Neural progenitor cell (in vitro differentiated cells): Measurements from ENCODE around the gene NPHP4. TPM values are rescaled to one million over a fixed set of nuclear protein-coding genes. Genes with fewer than 3 reads are reported as not detected.

Source experiments
- DNase-seq: peaks from one replicate; pipeline ENCODE4 v3.0.0-alpha.2; 2016; ENCODE audit warnings: low spot score
- H2AFZ ChIP-seq: fragments of 200-600 bp; sonication (generic); replicated peaks from 2 replicates; pipeline ENCODE4 v1.6.1; 2016; ENCODE audit warnings: antibody characterized with exemption
- H3F3A ChIP-seq: fragments of 200-600 bp; sonication (generic); 2 replicates; pipeline ENCODE4 v1.6.1; 2016; ENCODE audit warnings: antibody characterized with exemption, low read depth
- H3K27ac ChIP-seq: fragments of 200-600 bp; sonication (generic); 2 replicates; pipeline ENCODE4 v1.5.1; 2016; ENCODE audit warnings: mild to moderate bottlenecking
- H3K27me3 ChIP-seq: fragments of 200-600 bp; sonication (generic); 2 replicates; pipeline ENCODE4 v1.6.1; 2016; ENCODE audit warnings: mild to moderate bottlenecking, moderate library complexity
- H3K36me3 ChIP-seq: fragments of 200-600 bp; sonication (generic); 2 replicates; pipeline ENCODE4 v1.5.1; 2016
- H3K4me1 ChIP-seq: fragments of 200-600 bp; sonication (generic); 2 replicates; pipeline ENCODE4 v1.6.1; 2016; ENCODE audit warnings: mixed run types
- H3K4me2 ChIP-seq: fragments of 200-600 bp; sonication (generic); 2 replicates; pipeline ENCODE4 v1.6.1; 2016
- H3K4me3 ChIP-seq: fragments of 200-600 bp; sonication (generic); 2 replicates; pipeline ENCODE4 v1.5.1; 2016
- H3K79me2 ChIP-seq: fragments of 200-600 bp; sonication (generic); 2 replicates; pipeline ENCODE4 v1.6.1; 2016; ENCODE audit warnings: low read depth
- H3K9ac ChIP-seq: fragments of 200-600 bp; sonication (generic); 2 replicates; pipeline ENCODE4 v1.6.1; 2016
- H3K9me3 ChIP-seq: fragments of 200-600 bp; sonication (generic); 2 replicates; pipeline ENCODE4 v1.5.1; 2016; ENCODE audit warnings: low read depth
- H4K20me1 ChIP-seq: fragments of 200-600 bp; sonication (generic); 2 replicates; pipeline ENCODE4 v1.6.1; 2016; ENCODE audit warnings: low read depth
- H3K27ac Mint-ChIP-seq: 3 replicates; pipeline ENCODE4 v1.8.0; 2021; ENCODE audit warnings: mixed read lengths
- H3K27me3 Mint-ChIP-seq: 2 replicates; pipeline ENCODE4 v1.8.0; 2022; ENCODE audit warnings: low read depth, mild to moderate bottlenecking, inconsistent platforms, moderate library complexity, mixed read lengths; ENCODE audit not compliant: insufficient read depth
- H3K36me3 Mint-ChIP-seq: 3 replicates; pipeline ENCODE4 v1.8.0; 2021; ENCODE audit warnings: mixed read lengths
- H3K4me1 Mint-ChIP-seq: 3 replicates; pipeline ENCODE4 v1.8.0; 2021; ENCODE audit warnings: mixed read lengths
- H3K4me3 Mint-ChIP-seq: 3 replicates; pipeline ENCODE4 v1.8.0; 2021; ENCODE audit warnings: mild to moderate bottlenecking, moderate library complexity, mixed read lengths
- H3K9me3 Mint-ChIP-seq: 3 replicates; pipeline ENCODE4 v1.8.0; 2020; ENCODE audit warnings: mixed read lengths
- CTCF ChIP-seq: fragments of 200-600 bp; sonication (generic); IDR thresholded peaks from 2 replicates; pipeline ENCODE4 v1.5.1; 2017; ENCODE audit warnings: antibody characterized with exemption, mild to moderate bottlenecking
- EZH2 ChIP-seq: fragments of 200-600 bp; sonication (generic); IDR thresholded peaks from 2 replicates; pipeline ENCODE4 v1.6.1; 2017; ENCODE audit warnings: antibody characterized with exemption, mild to moderate bottlenecking, moderate library complexity
- EZH2phosphoT487 ChIP-seq: fragments of 200-600 bp; sonication (generic); IDR thresholded peaks from 2 replicates; pipeline ENCODE4 v1.6.1; 2017; ENCODE audit warnings: antibody characterized with exemption
- total RNA-seq: library from RNA; depleted of rRNA; stranded (reverse); fragments of >200 nt; gene quantifications from 2 replicates; pipeline ENCODE4 v1.2.3, GENCODE V29; 2015; ENCODE audit warnings: low replicate concordance

The NPHP4 gene
- total RNA-seq, 1 donor from 2014 or later, result 8.9 TPM

GRCh38 chr1:5945445-5945844 is 46.8 kb downstream of the NPHP4 start:
- DNase-seq, result no peak

GRCh38 chr1:5944843-5945167 is 47.4 kb downstream of the NPHP4 start:
- Histone ChIP-seq H3K4me1 (no peaks in the 10 kb centered on the region), H3K36me3 (no peaks in the 10 kb centered on the region), H4K20me1 (no peaks in the 10 kb centered on the region), H3F3A (no peaks in the 10 kb centered on the region), H3K9ac (no peak overlapping the region), H3K9me3 (no peaks in the 10 kb centered on the region), H3K27ac (no peak overlapping the region), H3K4me3 (no peak overlapping the region), H3K27me3 (no peaks in the 10 kb centered on the region), H3K79me2 (no peaks in the 10 kb centered on the region), H2AFZ (no peak overlapping the region), H3K4me2 (no peak overlapping the region)
- H3K4me1 Mint-ChIP-seq, result no peaks in the 10 kb centered on the region
- no peak for DNase-seq
- TF ChIP-seq EZH2phosphoT487, result no peak
- TF ChIP-seq CTCF, result no peak
- no peak for TF ChIP-seq EZH2
- peaks cover 39% of the 10 kb centered on the region for H3K36me3 Mint-ChIP-seq
- peaks cover 2% of the 10 kb centered on the region for H3K27me3 Mint-ChIP-seq
- no peak overlapping the region for H3K27ac Mint-ChIP-seq
- H3K9me3 Mint-ChIP-seq, result no peaks in the 10 kb centered on the region
- no peak overlapping the region for H3K4me3 Mint-ChIP-seq

More at GRCh38 chr1:5945445-5945844, 46.8 kb downstream of the NPHP4 start:
- Histone ChIP-seq H3K4me1 (no peaks in the 10 kb centered on the region), H3K4me3 (no peak overlapping the region), H3K27me3 (no peaks in the 10 kb centered on the region), H3K36me3 (no peaks in the 10 kb centered on the region), H3F3A (no peaks in the 10 kb centered on the region), H4K20me1 (no peaks in the 10 kb centered on the region), H2AFZ (no peak overlapping the region), H3K4me2 (no peak overlapping the region), H3K27ac (no peak overlapping the region), H3K79me2 (no peaks in the 10 kb centered on the region), H3K9me3 (no peaks in the 10 kb centered on the region), H3K9ac (no peak overlapping the region)
- no peak overlapping the region for H3K4me3 Mint-ChIP-seq
- no peaks in the 10 kb centered on the region for H3K4me1 Mint-ChIP-seq
- H3K27ac Mint-ChIP-seq, result no peak overlapping the region
- H3K9me3 Mint-ChIP-seq, result no peaks in the 10 kb centered on the region
- no peaks in the 10 kb centered on the region for H3K27me3 Mint-ChIP-seq
- TF ChIP-seq CTCF (no peak), EZH2 (no peak), EZH2phosphoT487 (no peak)
- peaks cover 34% of the 10 kb centered on the region for H3K36me3 Mint-ChIP-seq

GRCh38 chr1:5944154-5944842 is 47.9 kb downstream of the NPHP4 start:
- Histone ChIP-seq H3K36me3 (no peaks in the 10 kb centered on the region), H3K4me2 (no peak overlapping the region), H3F3A (no peaks in the 10 kb centered on the region), H3K27me3 (no peaks in the 10 kb centered on the region), H3K27ac (no peak overlapping the region), H3K4me3 (no peak overlapping the region), H3K9me3 (no peaks in the 10 kb centered on the region), H4K20me1 (peaks cover 4% of the 10 kb centered on the region), H3K79me2 (no peaks in the 10 kb centered on the region), H3K4me1 (no peaks in the 10 kb centered on the region), H3K9ac (no peak overlapping the region), H2AFZ (no peak overlapping the region)
- peaks cover 39% of the 10 kb centered on the region for H3K36me3 Mint-ChIP-seq
- no peak for DNase-seq
- H3K27me3 Mint-ChIP-seq, result peaks cover 2% of the 10 kb centered on the region
- peaks cover 2% of the 10 kb centered on the region for H3K4me1 Mint-ChIP-seq
- H3K9me3 Mint-ChIP-seq, result no peaks in the 10 kb centered on the region
- TF ChIP-seq EZH2phosphoT487, result no peak
- TF ChIP-seq CTCF, result no peak
- TF ChIP-seq EZH2, result no peak
- H3K4me3 Mint-ChIP-seq, result no peak overlapping the region
- no peak overlapping the region for H3K27ac Mint-ChIP-seq
